H9 (cell line): ENCODE measurements around the gene FBLN1. TPM values are rescaled to one million over a fixed set of nuclear protein-coding genes. Genes with fewer than 3 reads are reported as not detected.
"Not testable (repeated sequence)": the region's sequence is repeated elsewhere in the genome, so short reads cannot be mapped to it uniquely, and the experiment has no call there.

Experiments used
- DNase-seq: peaks from one replicate; pipeline ENCODE4 v3.0.0-alpha.2; 2017
- H2AFZ ChIP-seq: one replicate; pipeline ENCODE4 v1.6.1; 2013; ENCODE audit warnings: mild to moderate bottlenecking, low read length, control low read depth, moderate library complexity
- H2AK5ac ChIP-seq: 2 replicates; pipeline ENCODE4 v1.6.1; 2013; ENCODE audit warnings: low read length, control low read depth, mixed read lengths; ENCODE audit not compliant: insufficient read length
- H2BK120ac ChIP-seq: one replicate; pipeline ENCODE4 v1.6.1; 2013; ENCODE audit warnings: low read depth, mild to moderate bottlenecking, low read length, control low read depth, inconsistent platforms; ENCODE audit not compliant: poor library complexity, severe bottlenecking
- H2BK12ac ChIP-seq: 2 replicates; pipeline ENCODE4 v1.6.1; 2013; ENCODE audit warnings: low read length, control low read depth, mixed read lengths, low read depth; ENCODE audit not compliant: insufficient read length
- H2BK15ac ChIP-seq: 2 replicates; pipeline ENCODE4 v1.6.1; 2013; ENCODE audit warnings: low read depth, low read length, control low read depth
- H2BK20ac ChIP-seq: one replicate; pipeline ENCODE4 v1.6.1; 2013; ENCODE audit warnings: low read depth, mild to moderate bottlenecking, low read length, control low read depth, inconsistent platforms; ENCODE audit not compliant: poor library complexity, severe bottlenecking
- H2BK5ac ChIP-seq: 2 replicates; pipeline ENCODE4 v1.6.1; 2013; ENCODE audit warnings: low read length, control low read depth, mixed read lengths; ENCODE audit not compliant: insufficient read length
- H3K14ac ChIP-seq: 2 replicates; pipeline ENCODE4 v1.6.1; 2013; ENCODE audit warnings: low read length, control low read depth; ENCODE audit not compliant: insufficient read depth
- H3K18ac ChIP-seq: 2 replicates; pipeline ENCODE4 v1.6.1; 2013; ENCODE audit warnings: low read depth, mild to moderate bottlenecking, mixed read lengths, low read length, control low read depth; ENCODE audit not compliant: insufficient read length
- H3K23ac ChIP-seq: 2 replicates; pipeline ENCODE4 v1.6.1; 2013; ENCODE audit warnings: low read length, control low read depth, mixed read lengths, low read depth; ENCODE audit not compliant: insufficient read length
- H3K23me2 ChIP-seq: 2 replicates; pipeline ENCODE4 v1.6.1; 2013; ENCODE audit warnings: low read depth, mild to moderate bottlenecking, mixed read lengths, low read length, control low read depth; ENCODE audit not compliant: insufficient read length, poor library complexity, severe bottlenecking
- H3K27ac ChIP-seq: 2 replicates; pipeline ENCODE4 v1.5.1; 2013; ENCODE audit warnings: low read length, control low read depth, mixed read lengths, low read depth; ENCODE audit not compliant: insufficient read length
- H3K27me3 ChIP-seq: 2 replicates; pipeline ENCODE4 v1.6.1; 2013; ENCODE audit warnings: low read length, control low read depth, inconsistent platforms; ENCODE audit not compliant: insufficient read depth
- H3K4ac ChIP-seq: 2 replicates; pipeline ENCODE4 v1.6.1; 2013; ENCODE audit warnings: low read depth, mild to moderate bottlenecking, control low read depth, inconsistent platforms, low read length, moderate library complexity
- H3K4me1 ChIP-seq: 2 replicates; pipeline ENCODE4 v1.6.1; 2013; ENCODE audit warnings: low read length, control low read depth, inconsistent platforms; ENCODE audit not compliant: insufficient read depth
- H3K4me2 ChIP-seq: 2 replicates; pipeline ENCODE4 v1.6.1; 2013; ENCODE audit warnings: low read length, control low read depth, mixed read lengths; ENCODE audit not compliant: insufficient read length, insufficient read depth
- H3K56ac ChIP-seq: 2 replicates; pipeline ENCODE4 v1.6.1; 2013; ENCODE audit warnings: low read depth, mild to moderate bottlenecking, mixed read lengths, low read length, control low read depth; ENCODE audit not compliant: insufficient read length
- H3K79me1 ChIP-seq: 2 replicates; pipeline ENCODE4 v1.6.1; 2013; ENCODE audit warnings: low read depth, mild to moderate bottlenecking, moderate library complexity, low read length, control low read depth, inconsistent platforms; ENCODE audit not compliant: insufficient read depth, poor library complexity, severe bottlenecking
- H3K79me2 ChIP-seq: 2 replicates; pipeline ENCODE4 v1.6.1; 2013; ENCODE audit warnings: low read length, control low read depth, inconsistent platforms; ENCODE audit not compliant: insufficient read depth
- H3K9ac ChIP-seq: 2 replicates; pipeline ENCODE4 v1.6.1; 2013; ENCODE audit warnings: low read length, control low read depth, mixed read lengths; ENCODE audit not compliant: insufficient read length; ENCODE audit errors: extremely low read depth
- H3K9me3 ChIP-seq: one replicate; pipeline ENCODE4 v1.6.1; 2013; ENCODE audit warnings: low read depth, low read length, inconsistent platforms; ENCODE audit not compliant: control insufficient read depth
- H3T11ph ChIP-seq: one replicate; pipeline ENCODE4 v1.6.1; 2013; ENCODE audit warnings: mild to moderate bottlenecking, low read length, control low read depth, inconsistent platforms
- H4K20me1 ChIP-seq: one replicate; pipeline ENCODE4 v1.6.1; 2013; ENCODE audit not compliant: control insufficient read depth, insufficient read length, insufficient read depth
- H4K5ac ChIP-seq: 2 replicates; pipeline ENCODE4 v1.6.1; 2013; ENCODE audit warnings: low read depth, mild to moderate bottlenecking, mixed read lengths, low read length, control low read depth; ENCODE audit not compliant: insufficient read length
- H4K8ac ChIP-seq: replicated peaks from 2 replicates; pipeline ENCODE4 v1.6.1; 2013; ENCODE audit warnings: low read length, control low read depth, mixed read lengths, low read depth; ENCODE audit not compliant: insufficient read length
- H4K91ac ChIP-seq: 2 replicates; pipeline ENCODE4 v1.6.1; 2013; ENCODE audit warnings: low read depth, mild to moderate bottlenecking, moderate library complexity, mixed read lengths, low read length, control low read depth; ENCODE audit not compliant: insufficient read length
- H3K27ac Mint-ChIP-seq, 3 experiments: 2 replicates in 2 of 3; 3 replicates in 1 of 3; pipeline ENCODE4 v1.8.0; 2020 to 2021; ENCODE audit warnings: mixed read lengths in 3 of 3, mild to moderate bottlenecking in 1 of 3, moderate library complexity in 1 of 3
- H3K27me3 Mint-ChIP-seq: 2 replicates; pipeline ENCODE4 v1.8.0; 2021; ENCODE audit warnings: low read depth, mild to moderate bottlenecking, moderate library complexity, mixed read lengths
- H3K36me3 Mint-ChIP-seq, 3 experiments: 2 replicates in 2 of 3; 3 replicates in 1 of 3; pipeline ENCODE4 v1.8.0; 2020 to 2021; ENCODE audit warnings: low read depth in 3 of 3, mixed read lengths in 3 of 3; ENCODE audit not compliant: insufficient read depth in 1 of 3
- H3K4me1 Mint-ChIP-seq, 2 experiments: 2 replicates each; pipeline ENCODE4 v1.8.0; 2020; ENCODE audit warnings: mixed read lengths in 2 of 2
- H3K4me3 Mint-ChIP-seq, 2 experiments: 2 replicates in 1 of 2; 3 replicates in 1 of 2; pipeline ENCODE4 v1.8.0; 2020 to 2021; ENCODE audit warnings: mild to moderate bottlenecking in 2 of 2, mixed read lengths in 2 of 2, moderate library complexity in 1 of 2
- H3K9me3 Mint-ChIP-seq, 2 experiments: 2 replicates in 1 of 2; 3 replicates in 1 of 2; pipeline ENCODE4 v1.8.0; 2020; ENCODE audit warnings: mild to moderate bottlenecking in 2 of 2, mixed read lengths in 2 of 2, moderate library complexity in 1 of 2
- WGBS: extraction: QIAGEN DNeasy Blood & Tissue Kit; methylation state at CpG from one replicate; pipeline ENCODE4 v1.1.7; 2013; ENCODE audit warnings: missing lambda C conversion rate, low lambda C conversion rate, mixed read lengths; ENCODE audit not compliant: insufficient read length; ENCODE audit errors: extremely low coverage; 5-methylcytosine and 5-hydroxymethylcytosine counted together
- total RNA-seq: library from RNA; stranded (reverse); gene quantifications from 2 replicates; pipeline ENCODE4 v1.2.1, GENCODE V29; 2021

Gene FBLN1
- total RNA-seq, 1 experiment from 2014 or later: 140 TPM

- not testable (repeated sequence) for H4K20me1 ChIP-seq, H3K27me3 Mint-ChIP-seq, H3K79me1 ChIP-seq, H3K4ac ChIP-seq, H2BK5ac ChIP-seq, H2BK15ac ChIP-seq, H3K56ac ChIP-seq, H3K27me3 ChIP-seq, H3T11ph ChIP-seq, H2AFZ ChIP-seq, H2BK20ac ChIP-seq, H3K27ac ChIP-seq, H3K9me3 ChIP-seq, H2BK12ac ChIP-seq, H2BK120ac ChIP-seq, H3K18ac ChIP-seq, H3K79me2 ChIP-seq, H3K9ac ChIP-seq, H4K8ac ChIP-seq, H3K23me2 ChIP-seq, H3K27ac Mint-ChIP-seq, H3K23ac ChIP-seq, H3K4me1 ChIP-seq, H3K14ac ChIP-seq, H4K5ac ChIP-seq, H3K4me1 Mint-ChIP-seq, H3K4me2 ChIP-seq, H2AK5ac ChIP-seq, H3K4me3 Mint-ChIP-seq, DNase-seq, H4K91ac ChIP-seq
- Mint-ChIP-seq H3K36me3 (peaks cover 84 to 88% (median 86%) of the 10 kb centered on the region in 3 experiments), H3K9me3 (peaks cover 20 to 44% of the 10 kb centered on the region in 2 experiments)
- WGBS: no CpG with 5 or more reads among the region's 3 CpGs
Observed at GRCh38 chr22:45560092-45560491, 57.4 kb downstream of the FBLN1 start.

GRCh38 chr22:45560761-45561160 is 58.1 kb downstream of the FBLN1 start:
- H3K4me2 ChIP-seq, H3K27me3 ChIP-seq, H3K9me3 ChIP-seq, H4K8ac ChIP-seq, H2BK5ac ChIP-seq, H3T11ph ChIP-seq, H2BK12ac ChIP-seq, H3K18ac ChIP-seq, H3K79me2 ChIP-seq, H3K4me1 ChIP-seq, H3K27me3 Mint-ChIP-seq, H3K4ac ChIP-seq, DNase-seq, H3K9ac ChIP-seq, H2AK5ac ChIP-seq, H3K4me1 Mint-ChIP-seq, H2BK120ac ChIP-seq, H3K56ac ChIP-seq, H3K27ac Mint-ChIP-seq, H3K14ac ChIP-seq, H4K20me1 ChIP-seq, H3K4me3 Mint-ChIP-seq, H3K79me1 ChIP-seq, H2BK15ac ChIP-seq, H3K23ac ChIP-seq, H4K5ac ChIP-seq, H2BK20ac ChIP-seq, H3K23me2 ChIP-seq, H2AFZ ChIP-seq, H4K91ac ChIP-seq, H3K27ac ChIP-seq: not testable (repeated sequence)
- Mint-ChIP-seq H3K9me3 (peaks cover 20 to 44% of the 10 kb centered on the region in 2 experiments), H3K36me3 (peaks cover 78 to 84% (median 82%) of the 10 kb centered on the region in 3 experiments)
- no CpG with 5 or more reads among the region's 4 CpGs for WGBS
